NT2/D1 (cell line): ENCODE measurements around the gene DDX6.

Source experiments
- YY1 ChIP-seq: IDR thresholded peaks from 2 replicates; pipeline ENCODE4 v1.6.1; 2011; ENCODE audit not compliant: insufficient read length, insufficient read depth
- ZNF274 ChIP-seq: IDR thresholded peaks from 2 replicates; pipeline ENCODE4 v1.6.1; 2011; ENCODE audit warnings: mild to moderate bottlenecking, low read depth, low read length

DNA sequence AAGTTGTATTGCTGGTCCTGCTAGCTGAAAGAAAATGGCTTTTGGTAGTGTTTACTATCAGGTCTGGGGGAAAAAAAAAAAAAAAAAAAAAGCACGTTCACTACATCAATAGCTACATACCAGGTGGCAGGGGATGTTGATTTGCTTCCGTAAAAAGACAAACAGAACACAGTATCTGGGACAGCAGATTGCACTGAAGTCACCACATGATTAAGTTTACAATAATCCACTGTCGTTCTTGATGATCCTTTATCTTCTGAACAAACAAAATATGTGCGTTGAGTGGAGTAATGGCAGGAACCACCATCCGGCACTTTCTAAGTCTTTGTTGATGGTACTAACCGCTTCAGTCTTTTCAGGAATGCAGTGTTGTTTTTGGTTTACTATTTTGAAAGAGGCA lies 48.7 kb downstream of the DDX6 start:
- TF ChIP-seq YY1 (no peak), ZNF274 (no peak)
